GM10266 (cell line): ENCODE measurements around the gene NKX6-2.

Experiments used
- DNase-seq: peaks from one replicate; pipeline ENCODE4 v3.0.0; 2012; ENCODE audit errors: extremely low spot score
- TF ChIP-seq, protein P1 (sequence below): IDR thresholded peaks from 2 replicates; pipeline ENCODE4 v1.5.1; 2012; ENCODE audit warnings: mild to moderate bottlenecking, low read depth; ENCODE audit not compliant: control insufficient read depth, insufficient read depth; ENCODE audit errors: missing control alignments

The NKX6-2 gene

DNA sequence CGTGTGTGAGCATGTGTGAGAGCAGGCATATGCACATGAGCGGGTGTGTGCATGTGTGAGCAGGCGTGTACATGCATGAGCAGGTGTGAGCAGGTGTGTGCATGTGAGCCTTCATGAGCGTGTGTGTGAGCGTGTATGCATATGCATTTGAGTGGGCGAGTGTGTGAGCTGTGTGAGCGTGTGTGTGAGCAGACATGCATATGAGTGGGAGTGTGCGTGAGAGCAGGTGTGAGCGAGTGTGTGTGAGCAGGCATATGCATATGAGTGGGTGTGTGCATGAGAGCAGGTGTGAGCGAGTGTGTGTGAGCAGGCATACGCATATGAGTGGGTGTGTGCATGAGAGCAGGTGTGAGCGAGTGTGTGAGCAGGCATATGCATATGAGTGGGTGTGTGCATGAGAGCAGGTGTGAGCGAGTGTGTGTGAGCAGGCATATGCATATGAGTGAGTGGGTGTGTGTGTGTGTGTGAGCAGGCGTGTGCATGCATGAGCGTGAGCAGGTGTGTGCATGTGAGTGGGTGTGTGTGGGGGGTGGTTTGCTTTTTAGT lies 30.7 kb downstream of the NKX6-2 start:
- TF ChIP-seq, protein P1, sequence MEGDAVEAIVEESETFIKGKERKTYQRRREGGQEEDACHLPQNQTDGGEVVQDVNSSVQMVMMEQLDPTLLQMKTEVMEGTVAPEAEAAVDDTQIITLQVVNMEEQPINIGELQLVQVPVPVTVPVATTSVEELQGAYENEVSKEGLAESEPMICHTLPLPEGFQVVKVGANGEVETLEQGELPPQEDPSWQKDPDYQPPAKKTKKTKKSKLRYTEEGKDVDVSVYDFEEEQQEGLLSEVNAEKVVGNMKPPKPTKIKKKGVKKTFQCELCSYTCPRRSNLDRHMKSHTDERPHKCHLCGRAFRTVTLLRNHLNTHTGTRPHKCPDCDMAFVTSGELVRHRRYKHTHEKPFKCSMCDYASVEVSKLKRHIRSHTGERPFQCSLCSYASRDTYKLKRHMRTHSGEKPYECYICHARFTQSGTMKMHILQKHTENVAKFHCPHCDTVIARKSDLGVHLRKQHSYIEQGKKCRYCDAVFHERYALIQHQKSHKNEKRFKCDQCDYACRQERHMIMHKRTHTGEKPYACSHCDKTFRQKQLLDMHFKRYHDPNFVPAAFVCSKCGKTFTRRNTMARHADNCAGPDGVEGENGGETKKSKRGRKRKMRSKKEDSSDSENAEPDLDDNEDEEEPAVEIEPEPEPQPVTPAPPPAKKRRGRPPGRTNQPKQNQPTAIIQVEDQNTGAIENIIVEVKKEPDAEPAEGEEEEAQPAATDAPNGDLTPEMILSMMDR, result no peak
- no peak for DNase-seq

DNA sequence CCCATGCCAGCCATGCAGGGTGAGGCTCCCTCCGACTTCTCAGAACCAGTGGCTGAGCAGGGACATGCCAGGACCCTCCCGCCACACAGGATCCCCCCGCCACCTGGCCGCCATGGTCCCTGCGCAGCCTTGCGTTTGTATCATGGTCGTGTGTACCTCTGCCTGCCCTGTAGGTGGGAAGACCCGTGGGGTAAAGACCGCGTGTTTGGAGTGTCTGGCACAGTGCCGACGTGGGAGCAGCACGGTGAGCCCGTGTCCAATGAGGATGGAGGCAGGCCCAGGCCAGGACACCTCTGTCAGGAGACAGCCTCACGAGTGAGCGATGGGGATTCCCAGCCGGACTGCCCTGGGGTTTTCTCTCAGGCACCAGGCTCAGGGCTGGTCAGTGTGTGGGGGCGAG lies 31.9 kb downstream of the NKX6-2 start:
- no peak for DNase-seq
- TF ChIP-seq, protein P1, result no peak

DNA sequence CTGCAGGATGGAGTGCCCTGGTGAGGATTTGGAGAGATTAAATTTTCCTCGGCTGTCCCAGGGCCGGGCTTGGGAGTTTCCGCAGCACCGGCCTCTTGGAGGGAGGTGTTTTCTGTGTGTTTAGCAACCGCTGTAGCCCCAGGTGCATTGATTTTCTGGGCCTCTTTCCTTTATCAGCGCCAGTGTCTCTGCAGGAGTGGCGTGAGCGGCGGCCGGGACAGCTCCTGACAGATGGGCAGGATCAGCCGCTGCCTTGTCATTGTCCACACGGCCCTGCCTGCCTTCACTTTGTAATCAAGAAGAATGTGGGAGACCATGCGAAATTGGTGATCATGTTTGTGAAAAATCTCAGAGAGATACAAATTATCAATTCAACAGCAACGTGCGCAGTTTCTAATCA lies 32.4 kb downstream of the NKX6-2 start:
- DNase-seq, result no peak
- TF ChIP-seq, protein P1, result no peak

DNA sequence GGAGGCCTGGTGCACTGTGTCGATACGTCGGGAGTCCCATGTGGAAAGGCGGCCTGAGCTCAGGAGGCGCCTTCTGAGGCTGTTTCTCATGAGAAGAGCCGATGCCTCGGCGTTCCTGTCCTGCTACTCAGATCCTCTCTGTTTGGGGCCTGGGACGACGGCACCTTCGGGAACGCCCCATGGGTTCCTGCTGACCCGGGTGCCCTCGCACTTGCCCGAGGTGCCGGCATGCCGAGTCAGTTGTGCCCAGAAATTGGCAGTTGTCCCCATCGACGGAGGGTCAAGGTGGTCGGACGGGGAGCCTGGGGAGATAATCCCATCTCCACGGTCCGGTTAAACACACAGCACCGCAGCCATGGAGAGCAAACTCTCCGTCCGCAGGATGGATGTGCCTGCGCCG lies 33.0 kb downstream of the NKX6-2 start:
- TF ChIP-seq, protein P1, result no peak
- no peak for DNase-seq

DNA sequence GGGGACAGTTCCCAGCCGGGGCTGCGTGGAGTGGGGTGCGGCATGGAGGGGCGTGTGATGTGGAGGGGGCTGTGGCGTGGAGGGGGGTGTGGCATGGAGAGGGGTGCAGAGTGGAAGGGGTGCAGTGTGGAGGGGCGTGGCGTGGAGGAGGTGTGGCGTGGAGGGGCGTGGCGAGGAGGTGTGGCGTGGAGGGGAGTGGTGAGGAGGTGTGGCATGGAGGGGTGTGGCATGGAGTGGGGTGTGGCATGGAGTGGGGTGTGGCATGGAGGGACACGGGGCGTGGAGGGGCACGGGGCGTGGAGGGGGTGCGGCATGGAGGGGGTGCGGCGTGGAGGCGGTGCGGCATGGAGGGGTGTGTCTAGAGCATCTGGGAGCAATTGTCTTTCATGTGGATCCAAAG lies 33.6 kb downstream of the NKX6-2 start:
- DNase-seq, result no peak
- TF ChIP-seq, protein P1, result no peak

DNA sequence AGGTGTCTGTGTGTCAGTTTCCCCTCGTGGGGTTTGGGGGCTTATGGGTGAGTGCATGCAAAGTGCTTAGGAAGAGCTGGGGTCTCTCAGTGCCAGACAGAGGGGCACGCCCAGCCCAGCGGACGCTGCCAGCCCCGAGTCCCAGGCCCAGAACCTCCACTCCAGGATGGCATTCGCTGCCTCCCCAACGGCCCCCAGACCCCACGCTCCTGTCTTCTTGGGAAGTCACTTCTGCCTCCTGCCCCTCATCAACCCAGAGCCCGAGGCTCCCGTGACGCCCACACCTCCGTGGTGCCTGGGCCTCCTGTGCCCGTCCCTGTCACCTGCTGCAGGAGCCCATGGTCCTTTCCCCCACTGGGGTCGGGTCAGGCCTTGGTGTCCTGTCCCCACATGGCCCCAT lies 35.0 kb downstream of the NKX6-2 start:
- TF ChIP-seq, protein P1, result no peak
- DNase-seq, result no peak

DNA sequence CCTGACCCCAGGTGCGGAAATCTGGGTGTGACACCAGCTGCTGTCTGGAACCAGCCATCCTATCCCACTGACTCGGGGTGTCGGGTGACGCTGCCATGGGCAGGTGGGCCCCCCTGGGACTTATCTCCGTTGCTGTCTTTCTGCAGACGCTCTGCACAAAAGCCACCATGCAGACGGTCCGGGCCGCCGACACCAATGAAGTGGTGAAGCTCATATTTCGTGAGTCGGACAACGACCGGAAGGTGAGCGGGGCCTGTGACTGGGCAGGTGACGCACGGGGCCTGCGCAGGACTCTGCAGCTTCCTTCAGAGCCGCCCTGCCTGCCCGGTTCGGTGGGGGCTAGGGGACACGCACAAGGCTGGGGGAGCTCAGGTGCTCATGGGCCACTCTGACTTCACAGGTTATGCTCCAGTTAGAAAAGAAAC lies 36.6 kb downstream of the NKX6-2 start:
- TF ChIP-seq, protein P1, result no peak
- no peak for DNase-seq
